HG03571 (cell line): ENCODE measurements around the gene MAP4K4.
"Not testable (repeated sequence)": the region's sequence is repeated elsewhere in the genome, so short reads cannot be mapped to it uniquely, and the experiment has no call there.

Source experiments
- ATAC-seq: cut with Tn5 transposase; IDR thresholded peaks from one replicate; pipeline ENCODE4 v1.9.1; 2021; ENCODE audit not compliant: unreplicated experiment

MAP4K4 gene

GRCh38 chr2:101899265-101899664 lies 201.8 kb downstream of the MAP4K4 start:
- no peak for ATAC-seq

GRCh38 chr2:101899871-101900270 lies 202.4 kb downstream of the MAP4K4 start:
- no peak for ATAC-seq

- no peak for ATAC-seq
Measured at GRCh38 chr2:101900375-101900774, 202.9 kb downstream of the MAP4K4 start.

- no peak for ATAC-seq
Measured at GRCh38 chr2:101901241-101901640, 203.7 kb downstream of the MAP4K4 start.

- no peak for ATAC-seq
Measured at GRCh38 chr2:101902169-101902568, 204.7 kb downstream of the MAP4K4 start.

- no peak for ATAC-seq
Measured at GRCh38 chr2:101904916-101905315, 207.4 kb downstream of the MAP4K4 start.

GRCh38 chr2:101905746-101906336 lies 208.3 kb downstream of the MAP4K4 start:
- no peak for ATAC-seq

GRCh38 chr2:101909760-101910159 lies 212.3 kb downstream of the MAP4K4 start:
- no peak for ATAC-seq

- ATAC-seq: peak; percentile 96
Measured at GRCh38 chr2:101912545-101912944, 215.0 kb downstream of the MAP4K4 start.

- no peak for ATAC-seq
Measured at GRCh38 chr2:101921319-101921952, 223.9 kb downstream of the MAP4K4 start.

GRCh38 chr2:101921953-101922325 lies 224.4 kb downstream of the MAP4K4 start:
- ATAC-seq: no peak

- not testable (repeated sequence) for ATAC-seq
Measured at GRCh38 chr2:101924311-101924710, 226.8 kb downstream of the MAP4K4 start.

- ATAC-seq: no peak
Measured at GRCh38 chr2:101930019-101930418, 232.5 kb downstream of the MAP4K4 start.

- ATAC-seq: no peak
Measured at GRCh38 chr2:101930847-101931246, 233.3 kb downstream of the MAP4K4 start.

- no peak for ATAC-seq
Measured at GRCh38 chr2:101931402-101931801, 233.9 kb downstream of the MAP4K4 start.

- ATAC-seq: not testable (repeated sequence)
Measured at GRCh38 chr2:101935764-101936163, 238.3 kb downstream of the MAP4K4 start.

- no peak for ATAC-seq
Measured at GRCh38 chr2:101942851-101943250, 245.3 kb downstream of the MAP4K4 start.
